HepG2 (cell line): ENCODE results near the gene ELOVL6. TPM values are rescaled to one million over a fixed set of nuclear protein-coding genes. Genes with fewer than 3 reads are reported as not detected.

Experiments
- ATAC-seq: fragments of 200-7000 bp; cut with Tn5 transposase; 3 replicates; pipeline ENCODE4 v1.9.1; 2020; ENCODE audit warnings: mild to moderate bottlenecking, moderate library complexity
- BruUV-seq: library from RNA; stranded (reverse); fragments of 400-500 nt; replicated peaks from 2 replicates; lab custom pipeline; 2021; lab: Mats Ljungman, UMichigan
- CTCF ChIA-PET: fragments of 300-600 bp; formaldehyde crosslinking; extraction: SDS; loops from one replicate; lab custom pipeline; 2021; ENCODE audit warnings: low total read pairs, inconsistent platforms, low intra/inter-chr PET ratio; lab: Yijun Ruan, JAX
- POLR2A ChIA-PET: fragments of 350-600 bp; sonication (Branson Sonifier 250); formaldehyde crosslinking; loops from one replicate; lab custom pipeline; 2020; ENCODE audit warnings: antibody characterized with exemption, inconsistent platforms; lab: Yijun Ruan, JAX
- DNase-seq: peaks from one replicate; pipeline ENCODE4 v3.0.0-alpha.2; 2015; ENCODE audit warnings: low spot score
- FAIRE-seq: peaks from 3 replicates; lab custom pipeline; 2011; peaks lifted over from hg19 to GRCh38; lab: Jason Lieb, UNC
- H2AFZ ChIP-seq: one replicate; pipeline ENCODE4 v1.6.1; 2011; ENCODE audit warnings: low read length, inconsistent platforms
- H3K27ac ChIP-seq: fragments of 300-600 bp; 3 replicates; pipeline ENCODE4 v1.8.0; 2011; ENCODE audit warnings: mixed run types, mild to moderate bottlenecking, mixed read lengths, low read length, inconsistent platforms; ENCODE audit not compliant: insufficient read depth; ENCODE audit errors: extremely low read length
- H3K27me3 ChIP-seq, 2 experiments: fragments of 200-600 bp in 1 of 2; 2 replicates in 1 of 2; 3 replicates in 1 of 2; pipeline versions ENCODE4 v1.6.0 to v1.8.0; 2011; ENCODE audit warnings: low read length in 2 of 2, mild to moderate bottlenecking in 2 of 2, moderate library complexity in 2 of 2, inconsistent platforms in 1 of 2; ENCODE audit not compliant: insufficient read depth in 2 of 2, control insufficient read depth in 1 of 2
- H3K36me3 ChIP-seq, 2 experiments: fragments of 200-600 bp in 1 of 2; replicated peaks in 1 of 2; 2 replicates in 1 of 2; 3 replicates in 1 of 2; pipeline versions ENCODE4 v1.5.1 to v1.8.0; 2011; ENCODE audit warnings: low read length in 2 of 2, inconsistent platforms in 1 of 2; ENCODE audit not compliant: insufficient read depth in 2 of 2, control insufficient read depth in 1 of 2
- H3K4me1 ChIP-seq: 2 replicates; pipeline ENCODE4 v1.5.1; 2012; ENCODE audit warnings: low read length, inconsistent platforms; ENCODE audit not compliant: insufficient read depth
- H3K4me2 ChIP-seq: 2 replicates; pipeline ENCODE4 v1.6.0; 2011; ENCODE audit warnings: low read depth, low read length, inconsistent platforms
- H3K4me3 ChIP-seq, 3 experiments: fragments of 200-600 bp in 1 of 3; sonication (generic), shearing (Covaris generic) in 1 of 3; replicated peaks in 1 of 3; 2 replicates each; pipeline ENCODE4 v1.5.1; 2011 to 2016; ENCODE audit warnings: low read length in 3 of 3, inconsistent platforms in 2 of 3, low read depth in 2 of 3, mild to moderate bottlenecking in 2 of 3, control low read depth in 1 of 3, mixed read lengths in 1 of 3; ENCODE audit not compliant: insufficient read depth in 1 of 3
- H3K79me2 ChIP-seq: one replicate; pipeline ENCODE4 v1.6.1; 2011; ENCODE audit warnings: low read length, inconsistent platforms; ENCODE audit not compliant: insufficient read depth
- H3K9ac ChIP-seq: 2 replicates; pipeline ENCODE4 v1.6.0; 2011; ENCODE audit warnings: mild to moderate bottlenecking, low read depth, low read length, inconsistent platforms; ENCODE audit not compliant: insufficient read depth
- H3K9me3 ChIP-seq: 2 replicates; pipeline ENCODE4 v1.5.1; 2012; ENCODE audit warnings: mild to moderate bottlenecking, low read length
- H4K20me1 ChIP-seq: 2 replicates; pipeline ENCODE4 v1.6.0; 2011; ENCODE audit warnings: inconsistent platforms, mild to moderate bottlenecking, low read length, moderate library complexity; ENCODE audit not compliant: insufficient read depth
- FOXM1 ChIP-seq: sonication (generic); formaldehyde crosslinking; IDR thresholded peaks from 2 replicates; pipeline ENCODE4 v1.5.0; 2020; ENCODE audit warnings: missing genetic modification reagents
- HOXA9 ChIP-seq: sonication (generic); formaldehyde crosslinking; IDR thresholded peaks from 2 replicates; pipeline ENCODE4 v1.8.1; 2022; ENCODE audit warnings: missing genetic modification reagents, mild to moderate bottlenecking, moderate library complexity, borderline replicate concordance
- ISL2 ChIP-seq: sonication (generic); formaldehyde crosslinking; IDR thresholded peaks from 2 replicates; pipeline ENCODE4 v1.5.0; 2020; ENCODE audit warnings: missing genetic modification reagents
- KLF12 ChIP-seq: sonication (generic); formaldehyde crosslinking; IDR thresholded peaks from 2 replicates; pipeline ENCODE4 v1.4.0; 2020; ENCODE audit warnings: missing genetic modification reagents, borderline replicate concordance
- MAF1 ChIP-seq: sonication (generic); formaldehyde crosslinking; IDR thresholded peaks from 2 replicates; pipeline ENCODE4 v1.5.0; 2020; ENCODE audit warnings: missing genetic modification reagents, borderline replicate concordance
- MYNN ChIP-seq: sonication (generic); formaldehyde crosslinking; IDR thresholded peaks from 2 replicates; pipeline ENCODE4 v1.4.0; 2020; ENCODE audit warnings: mild to moderate bottlenecking, low read depth, missing genetic modification reagents
- NFIC ChIP-seq: IDR thresholded peaks from 2 replicates; pipeline ENCODE4 v1.6.1; 2012; ENCODE audit warnings: mild to moderate bottlenecking, low read length, inconsistent platforms
- NR3C1 ChIP-seq: sonication (generic); formaldehyde crosslinking; IDR thresholded peaks from 2 replicates; pipeline ENCODE4 v1.4.0; 2020; ENCODE audit warnings: missing genetic modification reagents
- RBAK ChIP-seq: sonication (generic); formaldehyde crosslinking; IDR thresholded peaks from 2 replicates; pipeline ENCODE4 v1.5.1; 2020; ENCODE audit warnings: mild to moderate bottlenecking, missing genetic modification reagents
- RFXAP ChIP-seq: sonication (generic); formaldehyde crosslinking; IDR thresholded peaks from 2 replicates; pipeline ENCODE4 v1.4.0; 2020; ENCODE audit warnings: missing genetic modification reagents, borderline replicate concordance
- SALL1 ChIP-seq: sonication (generic); formaldehyde crosslinking; IDR thresholded peaks from 2 replicates; pipeline ENCODE4 v1.8.0; 2022; ENCODE audit warnings: mild to moderate bottlenecking, missing genetic modification reagents
- SMARCC2 ChIP-seq: fragments of 450-650 bp; IDR thresholded peaks from 2 replicates; pipeline ENCODE4 v1.6.1; 2017; ENCODE audit warnings: antibody characterized with exemption, mild to moderate bottlenecking
- TCF7 ChIP-seq: sonication (generic); IDR thresholded peaks from 2 replicates; pipeline ENCODE4 v1.6.1; 2016; ENCODE audit warnings: antibody characterized with exemption, low read depth
- ZNF296 ChIP-seq: sonication (generic); formaldehyde crosslinking; conservative IDR thresholded peaks from 2 replicates; pipeline ENCODE4 v1.5.0; 2020; ENCODE audit warnings: mild to moderate bottlenecking, missing genetic modification reagents
- ZNF383 ChIP-seq: sonication (generic); formaldehyde crosslinking; IDR thresholded peaks from 2 replicates; pipeline ENCODE4 v1.4.0; 2020; ENCODE audit warnings: missing genetic modification reagents, mild to moderate bottlenecking, borderline replicate concordance
- ZNF547 ChIP-seq: sonication (generic); formaldehyde crosslinking; IDR thresholded peaks from 2 replicates; pipeline ENCODE4 v1.5.1; 2020; ENCODE audit warnings: mild to moderate bottlenecking, missing genetic modification reagents
- ZNF552 ChIP-seq: sonication (generic); formaldehyde crosslinking; IDR thresholded peaks from 2 replicates; pipeline ENCODE4 v1.9.0; 2022; ENCODE audit warnings: missing genetic modification reagents, mild to moderate bottlenecking, borderline replicate concordance
- ZNF772 ChIP-seq: sonication (generic); formaldehyde crosslinking; IDR thresholded peaks from 2 replicates; pipeline ENCODE4 v1.5.0; 2020; ENCODE audit warnings: mild to moderate bottlenecking, missing genetic modification reagents
- ZNF878 ChIP-seq: sonication (generic); formaldehyde crosslinking; IDR thresholded peaks from 2 replicates; pipeline ENCODE4 v1.8.1; 2023; ENCODE audit warnings: mild to moderate bottlenecking, missing genetic modification reagents, moderate library complexity
- ZSCAN21 ChIP-seq: sonication (generic); formaldehyde crosslinking; IDR thresholded peaks from 2 replicates; pipeline ENCODE4 v1.8.0; 2022; ENCODE audit warnings: mild to moderate bottlenecking, missing genetic modification reagents, moderate library complexity, borderline replicate concordance
- WGBS: methylation state at CpG from one replicate; pipeline ENCODE4 v1.1.6; 2017; ENCODE audit warnings: low lambda C conversion rate; 5-methylcytosine and 5-hydroxymethylcytosine counted together
- in situ Hi-C: cut with HindIII; loops from 2 replicates; pipeline ENCODE4 v1.10.0; 2017; ENCODE audit warnings: low pct_unique_long_range_greater_than_20kb; ENCODE audit not compliant: extremely low pct_ligation_motif_present
- intact Hi-C: fragments of 100-400 bp; cut with micrococcal nuclease; formaldehyde crosslinking; loops from one replicate; pipeline ENCODE4 v1.10.0; 2022; ENCODE audit not compliant: unreplicated experiment
- polyA plus RNA-seq, 8 experiments: library from polyadenylated mRNA; depleted of rRNA in 3 of 8; stranded (reverse) in 7 of 8; unstranded in 1 of 8; fragments of >200 nt; fragmentation: Illumina TruSeq in 4 of 8; extraction: Trizol in 4 of 8; gene quantifications; 2 replicates each; pipeline versions ENCODE4 v1.2.1 to v1.2.3, GENCODE V29; 2011 to 2016; ENCODE audit warnings: low read depth in 4 of 8, missing spikeins in 1 of 8, mixed read lengths in 1 of 8; ENCODE audit not compliant: insufficient read depth in 1 of 8
- total RNA-seq, 5 experiments: library from RNA; depleted of rRNA; stranded (reverse); fragments of >200 nt; fragmentation: Illumina TruSeq; extraction: Trizol; gene quantifications; 2 replicates each; pipeline ENCODE4 v1.2.3, GENCODE V29; 2016; ENCODE audit warnings: low read depth in 1 of 5
- TF ChIP-seq, protein P1 (sequence below): sonication (generic); formaldehyde crosslinking; conservative IDR thresholded peaks from 2 replicates; pipeline ENCODE4 v1.8.1; 2023; ENCODE audit warnings: missing genetic modification reagents
- TF ChIP-seq, protein P2 (sequence below): sonication (generic); formaldehyde crosslinking; IDR thresholded peaks from 2 replicates; pipeline ENCODE4 v1.5.0; 2020; ENCODE audit warnings: mild to moderate bottlenecking, missing genetic modification reagents, moderate library complexity
- TF ChIP-seq, protein P3 (sequence below): sonication (generic); formaldehyde crosslinking; IDR thresholded peaks from 2 replicates; pipeline ENCODE4 v1.5.0; 2020; ENCODE audit warnings: missing genetic modification reagents

The ELOVL6 gene
- total and polyA plus RNA-seq, 2 of the 13 experiments (the other 11 are each of a cell fraction or from before 2014, with no cell fraction given): 14.1 to 23.2 TPM

DNA sequence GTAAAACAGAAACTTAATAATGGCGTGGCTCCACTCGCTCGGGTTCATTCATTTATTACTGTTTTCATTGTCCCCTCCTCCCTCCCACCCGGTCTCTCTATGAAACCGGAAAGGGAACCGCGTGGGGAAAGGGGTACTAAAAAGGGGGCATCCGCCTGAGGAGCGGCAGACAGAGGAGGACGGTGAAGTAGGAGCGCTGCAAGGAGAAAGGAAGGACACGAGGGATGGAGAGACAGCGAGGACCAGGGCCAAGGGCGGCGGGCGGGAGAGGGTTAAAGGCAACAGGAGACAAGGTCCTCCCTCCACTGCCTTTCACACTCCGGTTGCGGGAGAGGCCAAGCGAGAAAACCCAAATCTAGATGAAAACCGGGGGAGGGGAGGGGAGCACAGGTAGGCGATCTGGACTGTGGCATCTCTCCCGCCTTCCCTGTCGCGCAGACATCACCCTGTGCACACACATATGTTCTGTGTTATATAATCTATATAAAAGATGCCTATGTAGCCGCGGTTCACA is 829 bp downstream of the ELOVL6 start:
- no peak for FAIRE-seq
- no peaks in the 10 kb centered on the region; a peak in 1 of 5 replicates for H3K27me3 ChIP-seq
- H4K20me1 ChIP-seq: no peaks in the 10 kb centered on the region
- intact Hi-C loops (loop anchor here (5.0 kb wide), 2 partner anchors 145 to 190 kb away; no protein-coding TSS in a partner anchor), in situ Hi-C loops (loop anchor here (25.0 kb wide), 1 partner anchor 760 kb away; the partner anchor contains the start of gene SEC24B)
- H3K36me3 ChIP-seq: no peaks in the 10 kb centered on the region; a peak in 2 of 5 replicates
- H3K4me1 ChIP-seq: peaks cover 71% of the 10 kb centered on the region
- DNase-seq: no peak
- no peaks in the 10 kb centered on the region for H3K9me3 ChIP-seq
- H2AFZ ChIP-seq: peak overlapping the region; percentile 47
- ATAC-seq: no peak; the same call in 2 of the 3 replicates
- peak overlapping the region; percentile 82 to 86 (median 84) for H3K4me3 ChIP-seq
- H3K9ac ChIP-seq: peak overlapping the region; percentile 85
- H3K79me2 ChIP-seq: peaks cover 42% of the 10 kb centered on the region
- CTCF ChIA-PET: no interaction called here
- no TSS peak for BruUV-seq
- H3K27ac ChIP-seq: peak overlapping the region; percentile 93
- peak overlapping the region; percentile 94 for H3K4me2 ChIP-seq
- 1% methylated on average over 24 of the region's 26 CpGs for WGBS
- POLR2A ChIA-PET: interaction anchor here (0.6 kb wide), 1 partner anchor 75 kb away, joined by 3 read pairs; no protein-coding TSS in a partner anchor
- TF ChIP-seq TCF7: no peak
- TF ChIP-seq NR3C1 (CRISPR knock-in tag): no peak
- TF ChIP-seq MYNN: no peak
- no peak for TF ChIP-seq ZNF552 (CRISPR knock-in tag)
- no peak for TF ChIP-seq RBAK
- no peak for TF ChIP-seq SMARCC2
- TF ChIP-seq, protein P1, sequence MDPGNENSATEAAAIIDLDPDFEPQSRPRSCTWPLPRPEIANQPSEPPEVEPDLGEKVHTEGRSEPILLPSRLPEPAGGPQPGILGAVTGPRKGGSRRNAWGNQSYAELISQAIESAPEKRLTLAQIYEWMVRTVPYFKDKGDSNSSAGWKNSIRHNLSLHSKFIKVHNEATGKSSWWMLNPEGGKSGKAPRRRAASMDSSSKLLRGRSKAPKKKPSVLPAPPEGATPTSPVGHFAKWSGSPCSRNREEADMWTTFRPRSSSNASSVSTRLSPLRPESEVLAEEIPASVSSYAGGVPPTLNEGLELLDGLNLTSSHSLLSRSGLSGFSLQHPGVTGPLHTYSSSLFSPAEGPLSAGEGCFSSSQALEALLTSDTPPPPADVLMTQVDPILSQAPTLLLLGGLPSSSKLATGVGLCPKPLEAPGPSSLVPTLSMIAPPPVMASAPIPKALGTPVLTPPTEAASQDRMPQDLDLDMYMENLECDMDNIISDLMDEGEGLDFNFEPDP (CRISPR knock-in tag): no peak
- 0 out of 2 replicates have a peak, but pooled peaks have one; percentile 53 for TF ChIP-seq ZNF296 (CRISPR knock-in tag)
- no peak for TF ChIP-seq ZNF547
- no peak for TF ChIP-seq KLF12 (CRISPR knock-in tag)
- no peak for TF ChIP-seq ZNF878 (CRISPR knock-in tag)
- TF ChIP-seq HOXA9 (CRISPR knock-in tag): no peak
- no peak for TF ChIP-seq ZNF772 (CRISPR knock-in tag)
- TF ChIP-seq ZSCAN21 (CRISPR knock-in tag): 0 out of 2 replicates have a peak, but pooled peaks have one; percentile 39
- TF ChIP-seq, protein P2, sequence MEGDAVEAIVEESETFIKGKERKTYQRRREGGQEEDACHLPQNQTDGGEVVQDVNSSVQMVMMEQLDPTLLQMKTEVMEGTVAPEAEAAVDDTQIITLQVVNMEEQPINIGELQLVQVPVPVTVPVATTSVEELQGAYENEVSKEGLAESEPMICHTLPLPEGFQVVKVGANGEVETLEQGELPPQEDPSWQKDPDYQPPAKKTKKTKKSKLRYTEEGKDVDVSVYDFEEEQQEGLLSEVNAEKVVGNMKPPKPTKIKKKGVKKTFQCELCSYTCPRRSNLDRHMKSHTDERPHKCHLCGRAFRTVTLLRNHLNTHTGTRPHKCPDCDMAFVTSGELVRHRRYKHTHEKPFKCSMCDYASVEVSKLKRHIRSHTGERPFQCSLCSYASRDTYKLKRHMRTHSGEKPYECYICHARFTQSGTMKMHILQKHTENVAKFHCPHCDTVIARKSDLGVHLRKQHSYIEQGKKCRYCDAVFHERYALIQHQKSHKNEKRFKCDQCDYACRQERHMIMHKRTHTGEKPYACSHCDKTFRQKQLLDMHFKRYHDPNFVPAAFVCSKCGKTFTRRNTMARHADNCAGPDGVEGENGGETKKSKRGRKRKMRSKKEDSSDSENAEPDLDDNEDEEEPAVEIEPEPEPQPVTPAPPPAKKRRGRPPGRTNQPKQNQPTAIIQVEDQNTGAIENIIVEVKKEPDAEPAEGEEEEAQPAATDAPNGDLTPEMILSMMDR (CRISPR knock-in tag): no peak
- TF ChIP-seq MAF1 (CRISPR knock-in tag): no peak
- TF ChIP-seq FOXM1: no peak
- TF ChIP-seq, protein P3, sequence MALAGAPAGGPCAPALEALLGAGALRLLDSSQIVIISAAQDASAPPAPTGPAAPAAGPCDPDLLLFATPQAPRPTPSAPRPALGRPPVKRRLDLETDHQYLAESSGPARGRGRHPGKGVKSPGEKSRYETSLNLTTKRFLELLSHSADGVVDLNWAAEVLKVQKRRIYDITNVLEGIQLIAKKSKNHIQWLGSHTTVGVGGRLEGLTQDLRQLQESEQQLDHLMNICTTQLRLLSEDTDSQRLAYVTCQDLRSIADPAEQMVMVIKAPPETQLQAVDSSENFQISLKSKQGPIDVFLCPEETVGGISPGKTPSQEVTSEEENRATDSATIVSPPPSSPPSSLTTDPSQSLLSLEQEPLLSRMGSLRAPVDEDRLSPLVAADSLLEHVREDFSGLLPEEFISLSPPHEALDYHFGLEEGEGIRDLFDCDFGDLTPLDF (CRISPR knock-in tag): no peak
- no peak for TF ChIP-seq RFXAP (CRISPR knock-in tag)
- TF ChIP-seq SALL1: 0 out of 2 replicates have a peak, but pooled peaks have one; percentile 28
- no peak for TF ChIP-seq ZNF383 (CRISPR knock-in tag)
- TF ChIP-seq ISL2 (CRISPR knock-in tag): no peak
- no peak for TF ChIP-seq NFIC
